ENCODE measurements around the gene FOXL1.

Gene FOXL1

GRCh38 chr16:86568677-86569623 is 9.4 kb upstream of the FOXL1 start:
- DNase-seq (ENCODE audit: low read depth in 2 of 2), result no peak

- no peak for DNase-seq (ENCODE audit: low read depth in 2 of 2)
Observed at GRCh38 chr16:86569701-86570447, 8.5 kb upstream of the FOXL1 start.

GRCh38 chr16:86570558-86571529 is 7.5 kb upstream of the FOXL1 start:
- DNase-seq (ENCODE audit: low read depth in 2 of 2), result no peak

- no peak for DNase-seq (ENCODE audit: low read depth in 2 of 2)
Observed at GRCh38 chr16:86571530-86571915, 6.8 kb upstream of the FOXL1 start.

GRCh38 chr16:86572041-86572521 is 6.3 kb upstream of the FOXL1 start:
- no peak for DNase-seq (ENCODE audit: low read depth in 2 of 2)

GRCh38 chr16:86572606-86573005 is 5.7 kb upstream of the FOXL1 start:
- no peak for DNase-seq (ENCODE audit: low read depth in 2 of 2)

GRCh38 chr16:86573215-86573614 is 5.1 kb upstream of the FOXL1 start:
- DNase-seq (ENCODE audit: low read depth in 2 of 2), result no peak

- no peak for DNase-seq (ENCODE audit: low read depth in 2 of 2)
Observed at GRCh38 chr16:86573646-86574508, 4.5 kb upstream of the FOXL1 start.

GRCh38 chr16:86574646-86575045 is 3.7 kb upstream of the FOXL1 start:
- DNase-seq (ENCODE audit: low read depth in 2 of 2), result no peak

- DNase-seq (ENCODE audit: low read depth in 2 of 2), result no peak
Observed at GRCh38 chr16:86575095-86575685, 3.2 kb upstream of the FOXL1 start.

- DNase-seq (ENCODE audit: low read depth in 2 of 2), result no peak
Observed at GRCh38 chr16:86575754-86576557, 2.4 kb upstream of the FOXL1 start.

- DNase-seq (ENCODE audit: low read depth in 2 of 2), result no peak
Observed at GRCh38 chr16:86576591-86577313, 1.6 kb upstream of the FOXL1 start.

- DNase-seq (ENCODE audit: low read depth in 2 of 2), result no peak
Observed at GRCh38 chr16:86577314-86577971, 906 bp upstream of the FOXL1 start.

GRCh38 chr16:86578611-86579267 is 390 bp downstream of the FOXL1 start:
- no peak for DNase-seq (ENCODE audit: low read depth in 2 of 2)

- no peak for DNase-seq (ENCODE audit: low read depth in 2 of 2)
Observed at GRCh38 chr16:86579268-86580062, 1.1 kb downstream of the FOXL1 start.

GRCh38 chr16:86580063-86580790 is 1.9 kb downstream of the FOXL1 start:
- no peak for DNase-seq (ENCODE audit: low read depth in 2 of 2)

Measured in stimulated activated CD4-positive, alpha-beta T cell treated with anti-CD3 and anti-CD28 coated beads, Interleukin-1b, Interleukin-23, amount 100 ng/mL, for 1 hour (primary cell).